Cardiac muscle cell (in vitro differentiated cells and primary cell): Measurements from ENCODE around the gene BCL3. TPM values are rescaled to one million over a fixed set of nuclear protein-coding genes. Genes with fewer than 3 reads are reported as not detected.

ENCODE experiments used
- DNase-seq, 2 donors: peaks; one replicate each; pipeline versions ENCODE4 v3.0.0 to v3.0.0-alpha.2; 2010 to 2017; ENCODE audit warnings: low read depth in 1 of 2, low spot score in 1 of 2
- H3K27ac ChIP-seq: fragments of 200-600 bp; sonication (generic); 2 replicates; pipeline ENCODE4 v1.5.1; 2016
- H3K27me3 ChIP-seq: fragments of 200-600 bp; sonication (generic); 2 replicates; pipeline ENCODE4 v1.6.0; 2016; ENCODE audit warnings: control low read depth
- H3K36me3 ChIP-seq: fragments of 200-600 bp; sonication (generic); 2 replicates; pipeline ENCODE4 v1.5.1; 2016; ENCODE audit warnings: control low read depth
- H3K4me1 ChIP-seq: fragments of 200-600 bp; sonication (generic); 2 replicates; pipeline ENCODE4 v1.8.1; 2017; ENCODE audit warnings: low read depth, mild to moderate bottlenecking, mixed run types
- H3K4me3 ChIP-seq: fragments of 200-600 bp; sonication (generic); 2 replicates; pipeline ENCODE4 v1.5.1; 2016; ENCODE audit warnings: mild to moderate bottlenecking
- H3K9me3 ChIP-seq: fragments of 200-600 bp; sonication (generic); 2 replicates; pipeline ENCODE4 v1.5.1; 2017; ENCODE audit warnings: low read depth, mild to moderate bottlenecking, control low read depth
- polyA plus RNA-seq: library from polyadenylated mRNA; unstranded; fragments of >200 nt; fragmentation: Nextera tagmentation; extraction: Ambion mirVana; gene quantifications from 2 replicates; pipeline ENCODE4 v1.2.1, GENCODE V29; 2016
- total RNA-seq: library from RNA; depleted of rRNA; stranded (reverse); fragments of >200 nt; gene quantifications from 2 replicates; pipeline ENCODE4 v1.2.3, GENCODE V29; 2016
- TF ChIP-seq, protein P1 (sequence below): IDR thresholded peaks from 2 replicates; pipeline ENCODE4 v1.5.1; 2012; ENCODE audit warnings: low read depth, mild to moderate bottlenecking, low read length

The BCL3 gene
- total and polyA plus RNA-seq, 2 experiments from 2014 or later: 12.4 to 15.3 TPM

DNA sequence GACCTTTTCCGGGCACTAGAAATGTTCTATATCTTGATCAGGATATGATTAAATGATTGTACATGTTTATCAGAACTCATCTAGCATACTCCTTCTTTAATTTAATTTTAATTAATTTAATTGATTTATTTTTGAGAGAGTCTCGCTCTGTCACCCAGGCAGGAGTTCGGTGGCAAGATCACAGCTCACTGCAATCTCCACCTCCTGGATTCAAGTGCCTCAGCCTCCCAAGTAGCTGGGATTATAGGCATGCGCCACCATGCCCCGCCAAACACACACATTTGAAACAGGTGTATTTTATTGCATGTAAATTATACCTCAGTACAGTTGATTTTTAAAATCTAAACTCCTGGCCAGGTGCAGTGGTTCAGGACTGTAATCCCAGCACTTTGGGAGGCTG, 17.4 kb upstream of the BCL3 start:
- Histone ChIP-seq H3K9me3 (no peaks in the 10 kb centered on the region), H3K4me3 (no peak overlapping the region), H3K4me1 (no peaks in the 10 kb centered on the region), H3K36me3 (no peaks in the 10 kb centered on the region), H3K27me3 (no peaks in the 10 kb centered on the region), H3K27ac (no peak overlapping the region)
- no peak for DNase-seq
- TF ChIP-seq, protein P1, sequence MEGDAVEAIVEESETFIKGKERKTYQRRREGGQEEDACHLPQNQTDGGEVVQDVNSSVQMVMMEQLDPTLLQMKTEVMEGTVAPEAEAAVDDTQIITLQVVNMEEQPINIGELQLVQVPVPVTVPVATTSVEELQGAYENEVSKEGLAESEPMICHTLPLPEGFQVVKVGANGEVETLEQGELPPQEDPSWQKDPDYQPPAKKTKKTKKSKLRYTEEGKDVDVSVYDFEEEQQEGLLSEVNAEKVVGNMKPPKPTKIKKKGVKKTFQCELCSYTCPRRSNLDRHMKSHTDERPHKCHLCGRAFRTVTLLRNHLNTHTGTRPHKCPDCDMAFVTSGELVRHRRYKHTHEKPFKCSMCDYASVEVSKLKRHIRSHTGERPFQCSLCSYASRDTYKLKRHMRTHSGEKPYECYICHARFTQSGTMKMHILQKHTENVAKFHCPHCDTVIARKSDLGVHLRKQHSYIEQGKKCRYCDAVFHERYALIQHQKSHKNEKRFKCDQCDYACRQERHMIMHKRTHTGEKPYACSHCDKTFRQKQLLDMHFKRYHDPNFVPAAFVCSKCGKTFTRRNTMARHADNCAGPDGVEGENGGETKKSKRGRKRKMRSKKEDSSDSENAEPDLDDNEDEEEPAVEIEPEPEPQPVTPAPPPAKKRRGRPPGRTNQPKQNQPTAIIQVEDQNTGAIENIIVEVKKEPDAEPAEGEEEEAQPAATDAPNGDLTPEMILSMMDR: no peak

DNA sequence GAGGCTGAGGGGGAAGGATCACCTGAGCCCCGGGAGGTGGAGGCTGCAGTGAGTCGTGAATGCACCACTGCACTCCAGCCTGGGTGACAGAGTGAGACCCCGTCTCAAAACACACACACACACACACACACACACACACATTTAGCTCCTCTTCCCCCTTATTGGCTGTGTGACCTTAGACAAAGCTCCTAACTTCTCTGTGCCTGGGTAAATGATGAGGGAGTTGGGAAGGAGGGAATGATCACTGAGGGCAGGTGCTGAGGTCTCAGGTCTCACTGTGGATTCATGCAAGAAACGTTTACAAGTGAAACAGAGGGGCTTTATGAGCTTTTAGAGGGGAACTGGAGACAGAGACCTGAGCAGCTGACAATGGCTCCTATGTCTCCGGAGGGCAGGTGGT, 16.9 kb upstream of the BCL3 start:
- H3K27me3 ChIP-seq: no peaks in the 10 kb centered on the region
- no peaks in the 10 kb centered on the region for H3K36me3 ChIP-seq
- TF ChIP-seq, protein P1: no peak
- H3K4me1 ChIP-seq: no peaks in the 10 kb centered on the region
- no peak overlapping the region for H3K4me3 ChIP-seq
- H3K27ac ChIP-seq: no peak overlapping the region
- DNase-seq: no peak
- no peaks in the 10 kb centered on the region for H3K9me3 ChIP-seq

DNA sequence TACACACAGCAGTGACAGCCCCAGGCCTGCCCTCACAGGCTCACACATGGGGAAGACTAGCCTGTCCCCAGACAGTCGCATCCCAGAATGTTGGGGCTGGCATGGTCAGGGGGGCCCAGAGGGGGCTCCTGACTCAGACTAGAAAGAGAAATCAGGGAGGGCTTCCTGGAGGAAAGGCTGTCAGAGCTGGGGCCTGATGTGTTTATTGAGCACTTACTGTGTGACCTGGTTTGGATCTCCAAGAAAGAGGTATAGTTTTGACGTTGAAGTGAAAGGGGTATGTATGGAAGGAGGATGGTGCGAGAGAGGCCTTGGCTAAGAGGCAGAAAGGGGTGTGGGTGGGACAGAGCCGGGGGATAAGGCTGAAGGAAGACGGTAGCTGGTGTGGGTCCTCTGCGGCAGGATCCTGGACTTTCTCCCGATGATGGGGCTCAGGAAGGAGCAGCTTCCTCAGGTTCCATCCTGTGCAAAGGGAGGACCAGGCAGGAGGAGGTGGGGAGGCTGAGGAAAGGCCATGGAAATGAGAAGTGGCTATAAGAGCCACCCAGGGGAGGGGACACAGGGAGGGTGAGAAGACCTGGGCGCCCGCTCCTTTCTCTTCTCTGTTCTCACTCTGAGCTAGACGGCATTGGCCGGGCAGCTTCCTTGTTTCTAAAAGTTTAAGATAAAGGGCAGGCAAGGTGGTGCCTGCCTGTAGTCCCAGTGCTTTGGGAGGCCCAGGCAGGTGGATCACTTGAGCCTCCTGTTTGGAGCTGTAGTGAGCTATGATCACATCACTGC, 16.1 kb upstream of the BCL3 start:
- Histone ChIP-seq H3K27me3 (no peaks in the 10 kb centered on the region), H3K4me1 (no peaks in the 10 kb centered on the region), H3K9me3 (no peaks in the 10 kb centered on the region), H3K27ac (no peak overlapping the region), H3K4me3 (no peak overlapping the region), H3K36me3 (no peaks in the 10 kb centered on the region)
- no peak for DNase-seq
- TF ChIP-seq, protein P1: no peak

DNA sequence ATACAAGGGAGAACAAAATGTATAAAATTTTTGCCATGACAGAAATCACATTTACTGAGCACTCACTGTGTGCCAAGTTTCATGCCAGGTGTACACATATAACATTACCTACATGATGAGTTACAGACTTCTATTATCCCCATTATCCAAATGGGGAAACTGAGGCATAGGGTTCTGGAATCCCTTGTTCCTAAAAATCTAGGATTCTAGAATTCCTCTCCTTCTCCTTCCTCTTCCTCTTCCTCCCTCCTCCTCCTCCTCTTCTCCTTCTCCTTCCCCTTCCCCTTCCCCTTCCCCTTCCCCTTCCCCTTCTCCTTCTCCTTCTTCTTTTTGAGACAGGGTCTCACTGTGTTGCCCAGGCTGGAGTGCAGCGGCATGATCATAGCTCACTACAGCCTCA, 14.2 kb upstream of the BCL3 start:
- H3K36me3 ChIP-seq: no peaks in the 10 kb centered on the region
- H3K27ac ChIP-seq: no peak overlapping the region
- H3K4me3 ChIP-seq: no peak overlapping the region
- no peaks in the 10 kb centered on the region for H3K27me3 ChIP-seq
- DNase-seq: no peak
- H3K9me3 ChIP-seq: no peaks in the 10 kb centered on the region
- H3K4me1 ChIP-seq: no peaks in the 10 kb centered on the region
- TF ChIP-seq, protein P1: no peak

DNA sequence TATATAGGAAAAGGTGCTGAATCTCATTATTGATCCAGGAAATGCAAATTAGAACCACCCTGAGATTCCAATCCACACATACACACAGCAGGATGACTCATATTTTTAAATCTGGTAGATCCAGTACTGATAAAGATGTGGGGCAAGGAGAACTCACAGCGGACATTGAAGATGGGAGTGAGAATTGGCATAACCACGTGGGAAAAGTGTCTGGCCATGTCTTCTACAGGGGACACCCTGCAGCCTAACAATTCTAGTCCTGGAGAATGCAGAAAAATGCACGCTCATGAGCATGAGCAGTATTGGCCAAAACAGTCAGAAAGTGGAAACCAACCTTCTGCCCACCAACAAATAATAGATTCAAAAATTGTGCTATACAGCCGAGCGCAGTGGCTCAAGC, 13.5 kb upstream of the BCL3 start:
- Histone ChIP-seq H3K9me3 (no peaks in the 10 kb centered on the region), H3K4me1 (no peaks in the 10 kb centered on the region), H3K36me3 (no peaks in the 10 kb centered on the region), H3K27me3 (no peaks in the 10 kb centered on the region), H3K27ac (no peak overlapping the region), H3K4me3 (no peak overlapping the region)
- DNase-seq: no peak
- TF ChIP-seq, protein P1: no peak
